NCI-H2107 (cell line): ENCODE results near the gene MRPS18A.
"Not testable (repeated sequence)": the region's sequence is repeated elsewhere in the genome, so short reads cannot be mapped to it uniquely, and the experiment has no call there.

Source experiments
- DNase-seq: peaks from one replicate; lab custom pipeline; 2025; lab: John Stamatoyannopoulos, UW

MRPS18A gene

DNA sequence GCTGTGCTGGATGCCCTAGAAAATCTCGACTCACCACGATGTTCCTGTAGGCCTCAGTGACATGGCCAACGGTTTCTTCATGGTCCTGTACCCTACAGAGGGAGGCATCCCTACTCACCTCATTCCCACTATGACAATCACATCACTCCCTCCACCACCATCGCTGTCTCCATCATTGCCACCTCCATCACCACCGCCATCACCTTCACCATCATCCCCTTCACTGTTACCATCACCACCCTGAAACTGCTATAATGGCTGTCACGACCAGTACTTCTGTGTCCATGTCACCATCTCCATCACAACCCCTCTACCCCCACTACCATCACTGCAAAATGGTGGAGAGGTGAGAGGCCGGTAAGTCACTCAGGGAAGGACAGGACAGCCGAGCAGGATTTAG is 29.8 kb upstream of the MRPS18A start:
- no peak for DNase-seq

DNA sequence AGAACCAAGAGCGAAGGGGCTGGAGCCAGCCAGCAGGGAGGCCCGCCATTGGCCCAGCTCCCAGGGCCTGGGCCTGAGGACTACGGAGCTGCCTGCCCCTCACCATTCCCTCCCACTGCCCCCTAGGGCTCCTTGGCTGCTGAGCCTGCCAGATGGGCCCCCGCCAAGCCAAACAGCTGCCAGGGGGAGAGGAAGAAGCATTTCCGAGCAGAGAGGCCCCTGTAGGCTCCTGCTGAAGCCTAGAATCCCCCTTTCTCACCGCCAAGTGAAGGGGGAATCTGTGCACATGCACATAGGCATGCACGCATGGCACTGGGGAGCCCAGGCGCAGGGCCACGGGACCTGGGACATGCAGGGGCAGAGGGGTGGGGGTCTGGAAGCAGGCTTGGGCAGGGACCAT is 28.5 kb upstream of the MRPS18A start:
- DNase-seq: no peak

- no peak for DNase-seq
These were observed 27.6 kb upstream of the MRPS18A start for GRCh38 chr6:43715056-43715788.

DNA sequence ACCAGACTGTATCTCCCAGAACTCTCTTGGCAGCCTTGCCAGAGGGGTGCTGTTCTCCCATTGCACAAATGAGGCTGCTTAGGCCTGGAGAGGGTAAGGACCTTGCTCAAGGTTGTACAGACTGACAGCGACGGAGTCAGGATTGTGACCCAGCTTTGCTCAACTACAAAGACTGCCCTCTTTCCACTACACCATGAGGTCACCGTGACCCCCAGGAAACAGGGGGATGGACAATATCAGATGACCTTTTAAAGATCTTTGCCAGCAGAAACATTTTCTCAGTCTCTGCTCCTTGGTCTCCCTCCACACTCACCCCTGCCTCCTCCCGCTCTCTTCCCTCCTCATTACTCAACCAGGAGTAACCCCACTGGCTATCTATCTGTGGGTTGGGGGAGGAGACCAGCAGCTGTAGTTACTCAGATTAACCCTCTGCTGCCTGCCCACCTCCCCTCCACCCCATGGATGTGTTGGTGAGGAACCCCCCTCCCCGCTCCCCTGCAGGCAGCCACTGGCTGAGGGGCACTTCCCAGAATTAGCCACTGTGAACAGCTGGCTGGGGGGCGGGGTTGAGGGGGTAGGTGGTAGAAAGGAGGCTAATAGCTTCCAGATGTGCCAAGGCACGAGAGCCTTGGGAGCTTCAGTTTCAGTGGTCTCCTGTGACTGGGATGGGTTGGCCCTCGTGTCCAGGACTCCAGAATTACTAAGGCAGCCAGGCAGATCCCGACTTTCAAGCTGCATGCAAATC is 26.9 kb upstream of the MRPS18A start:
- DNase-seq: no peak

GRCh38 chr6:43713643-43714310 is 26.2 kb upstream of the MRPS18A start:
- DNase-seq: no peak

DNA sequence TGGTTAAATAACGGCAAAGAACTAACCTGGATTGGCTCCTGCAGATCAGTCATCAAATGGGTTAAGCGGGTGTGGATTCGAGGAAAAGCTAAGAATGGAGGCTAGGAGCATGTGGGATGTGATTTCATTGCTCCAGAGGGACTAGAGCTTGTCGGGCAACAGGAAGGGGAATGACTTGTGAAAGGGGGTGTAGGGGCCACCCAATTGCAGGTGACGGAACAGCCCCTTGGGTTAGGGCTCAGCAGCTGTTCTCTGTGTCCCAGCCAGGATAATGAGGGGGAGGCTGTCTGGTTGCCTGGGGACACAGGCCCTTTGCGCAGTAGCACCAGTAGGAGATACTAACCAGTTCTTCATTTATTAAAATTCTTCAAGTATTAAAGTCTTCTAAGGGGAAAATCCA is 25.0 kb upstream of the MRPS18A start:
- DNase-seq: no peak

DNA sequence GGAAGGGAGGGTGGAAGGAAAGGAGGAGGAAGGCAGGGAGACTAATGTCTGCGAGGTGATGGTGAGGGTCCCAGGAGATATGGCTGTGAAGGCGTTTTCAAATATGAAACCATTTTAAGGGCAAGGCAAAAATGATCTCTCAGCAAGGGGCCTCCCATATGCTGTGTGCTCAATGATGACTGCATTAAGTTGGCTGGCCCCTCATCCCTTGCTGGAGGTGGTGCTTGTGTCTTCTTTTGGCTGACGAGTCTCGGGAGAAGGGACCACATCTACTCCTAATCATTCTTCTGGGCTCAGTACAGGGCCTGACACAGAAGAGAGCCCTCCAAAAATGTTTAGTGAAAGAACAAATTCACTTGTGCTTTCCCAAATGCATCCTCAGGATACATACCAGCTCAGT is 23.0 kb upstream of the MRPS18A start:
- no peak for DNase-seq

- no peak for DNase-seq
These were observed 22.2 kb upstream of the MRPS18A start for GRCh38 chr6:43709654-43710303.

- no peak for DNase-seq
These were observed 21.5 kb upstream of the MRPS18A start for GRCh38 chr6:43708860-43709653.

DNA sequence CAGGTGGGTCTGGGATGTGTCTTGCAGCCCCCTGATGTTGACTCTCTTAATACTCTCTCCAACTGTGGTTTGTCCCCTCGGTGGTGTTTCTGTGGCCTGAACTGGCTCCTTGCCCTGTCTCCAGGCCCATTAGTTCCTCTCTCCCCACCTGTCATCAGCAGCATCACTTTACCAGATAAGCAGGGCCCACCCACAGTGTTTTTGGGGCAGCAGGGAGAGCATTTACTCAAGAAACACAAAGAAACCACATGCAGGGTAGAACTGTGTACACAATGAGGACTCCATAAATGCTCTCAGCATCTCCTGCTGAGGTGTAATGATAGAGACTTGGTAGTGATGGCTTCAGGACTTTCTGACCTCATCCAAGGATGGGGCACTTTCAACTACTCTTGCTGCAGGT is 20.2 kb upstream of the MRPS18A start:
- DNase-seq: no peak

DNA sequence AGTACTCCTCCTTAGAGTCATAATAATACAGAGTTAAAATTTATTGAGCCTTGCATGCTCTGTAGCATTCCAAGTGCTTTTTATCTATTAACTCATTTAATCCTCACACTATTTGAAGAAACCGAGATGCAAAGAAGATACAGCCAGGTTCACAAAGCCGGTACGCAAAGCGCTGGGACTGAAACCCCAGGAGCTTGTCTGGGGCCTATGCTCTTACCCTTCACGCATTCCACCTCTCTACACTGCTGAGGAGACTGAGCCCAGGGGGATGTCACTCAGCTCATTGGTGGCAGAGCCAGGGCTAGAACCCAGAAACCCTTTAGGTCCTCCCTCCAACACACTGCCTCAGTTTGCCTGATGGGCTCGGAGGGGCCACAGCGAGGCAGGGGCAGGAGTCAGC is 19.7 kb upstream of the MRPS18A start:
- no peak for DNase-seq

DNA sequence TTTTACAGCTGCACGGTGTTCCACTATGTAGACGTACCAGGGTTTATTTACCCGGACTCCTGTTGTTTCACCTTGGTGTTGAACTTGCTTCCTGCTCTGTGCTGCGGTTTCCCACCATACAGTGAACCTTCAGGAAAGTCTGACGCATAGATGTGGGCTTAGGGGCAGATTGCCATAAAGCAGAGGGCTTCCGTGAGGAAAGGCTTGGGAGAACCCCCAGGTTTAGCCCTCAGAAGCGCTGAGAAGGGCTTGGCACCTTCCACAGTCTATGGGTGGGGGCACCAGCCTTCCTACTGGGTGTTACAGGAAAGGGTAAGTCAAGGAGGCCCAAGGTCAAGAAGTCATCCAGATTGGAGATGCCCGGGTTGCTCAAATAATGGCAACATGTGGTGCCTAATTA is 19.2 kb upstream of the MRPS18A start:
- DNase-seq: no peak

DNA sequence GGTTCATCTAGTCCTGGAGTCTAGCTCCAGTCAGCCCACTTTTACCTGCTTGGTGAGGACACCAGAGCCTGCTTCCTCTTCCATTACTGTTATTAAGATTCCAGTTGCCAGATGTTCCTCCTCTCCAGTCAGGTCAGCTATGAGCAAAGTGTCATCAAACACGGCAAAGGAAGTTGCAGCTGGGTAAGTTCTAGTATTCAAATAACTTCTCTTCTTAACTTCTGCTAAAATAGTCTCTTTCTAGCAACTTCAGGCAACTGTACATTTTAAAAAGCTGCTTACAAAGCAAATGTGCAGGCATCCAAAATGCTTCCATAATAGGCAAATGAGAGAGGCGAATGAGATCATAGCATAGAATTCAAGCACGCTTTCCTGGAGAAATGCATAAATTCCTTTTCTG is 18.4 kb upstream of the MRPS18A start:
- DNase-seq: no peak

- DNase-seq: no peak
These were observed 16.2 kb upstream of the MRPS18A start for GRCh38 chr6:43703512-43704429.

- no peak for DNase-seq
These were observed 15.2 kb upstream of the MRPS18A start for GRCh38 chr6:43702534-43703440.

DNA sequence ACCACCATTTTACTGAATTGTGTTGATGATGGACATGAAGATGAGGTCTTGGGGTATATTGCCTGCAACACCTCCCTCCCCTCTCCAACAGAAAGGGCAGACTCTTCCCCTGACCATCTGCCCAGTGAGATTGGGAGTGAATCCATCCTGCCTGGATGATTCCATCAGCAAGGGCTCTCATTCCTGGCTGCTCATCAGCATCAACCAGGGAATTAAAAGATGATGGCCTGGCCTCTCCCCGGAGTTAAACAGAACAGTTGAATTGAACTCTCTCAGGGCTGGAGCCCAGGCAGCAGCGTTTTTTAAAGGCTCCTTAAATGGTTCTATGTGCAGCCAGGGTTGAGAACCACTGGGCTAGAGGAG is 14.6 kb upstream of the MRPS18A start:
- DNase-seq: no peak

DNA sequence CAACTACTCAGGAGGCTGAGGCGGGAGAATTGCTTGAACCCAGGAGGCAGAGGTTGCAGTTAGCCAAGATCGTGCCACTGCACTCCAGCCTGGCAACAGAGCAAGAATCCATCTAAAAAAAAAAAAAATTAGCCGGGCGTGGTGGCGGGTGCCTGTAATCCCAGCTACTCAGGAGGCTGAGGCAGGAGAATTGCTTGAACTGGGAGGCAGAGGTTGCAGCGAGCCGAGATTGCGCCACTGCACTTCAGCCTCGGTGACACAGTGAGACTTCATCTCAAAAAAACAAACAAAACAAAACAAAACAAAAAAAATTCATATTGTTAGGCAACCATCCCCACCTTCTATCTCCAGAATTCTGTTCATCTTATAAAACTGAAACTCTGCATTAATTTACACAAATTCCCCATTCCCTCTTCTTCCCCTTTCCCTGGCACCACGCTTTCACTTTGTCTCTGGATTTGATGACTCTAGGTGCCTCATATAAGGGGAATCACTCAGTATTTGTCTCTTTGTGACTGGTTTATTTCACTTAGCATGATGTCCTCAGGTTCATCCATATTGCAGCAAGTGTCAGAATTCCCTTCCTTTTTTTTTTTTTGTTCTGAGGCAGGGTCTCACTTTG is 13.5 kb upstream of the MRPS18A start:
- DNase-seq: not testable (repeated sequence)

- no peak for DNase-seq
These were observed 12.1 kb upstream of the MRPS18A start for GRCh38 chr6:43699564-43700186.
